ENCODE results near the gene MCUR1. TPM values are rescaled to one million over a fixed set of nuclear protein-coding genes. Genes with fewer than 3 reads are reported as not detected.

MCUR1 gene
- total and polyA plus RNA-seq, 2 of the 13 experiments (the other 11 are each of a cell fraction or from before 2014, with no cell fraction given) = 8.0 to 29.6 TPM

DNA sequence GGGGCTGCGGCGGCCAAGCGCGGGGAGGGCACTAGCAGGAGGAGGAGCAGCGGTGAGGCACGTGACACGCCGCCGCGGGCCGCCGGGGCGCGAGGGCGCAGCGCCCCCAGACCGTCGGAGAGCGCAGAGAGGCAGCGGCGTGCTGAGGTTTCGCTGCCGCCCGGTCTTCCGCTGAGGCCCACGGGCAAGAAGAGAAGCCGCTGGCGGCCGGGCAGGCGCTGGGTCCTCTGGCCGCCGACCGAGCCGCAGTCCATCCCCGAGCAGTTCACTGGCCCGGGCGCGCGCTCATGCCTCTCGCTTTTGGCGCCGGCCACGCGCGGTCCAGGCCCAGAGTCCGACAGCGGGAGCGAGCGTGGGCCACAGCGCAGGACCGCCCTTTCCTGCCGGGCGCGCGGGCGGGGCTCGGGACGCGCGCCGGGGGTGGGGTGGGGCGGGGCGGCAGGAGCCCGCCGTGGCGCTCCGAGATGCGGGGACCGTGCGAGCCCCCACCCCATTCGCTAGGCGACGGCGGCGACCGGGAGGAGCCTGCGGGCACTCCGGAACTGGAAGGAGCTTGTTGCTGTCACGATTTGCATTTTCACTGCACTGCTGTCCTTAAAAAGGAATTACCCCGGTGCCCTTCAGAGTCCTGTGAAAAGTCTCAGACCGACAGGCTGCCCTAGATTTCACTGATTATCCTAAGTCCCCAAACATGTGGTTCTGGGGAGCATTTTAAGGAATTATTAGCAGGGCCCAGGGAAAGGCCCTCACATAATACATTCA is at the start of gene MCUR1 (continued):
- TF ChIP-seq, protein P1, sequence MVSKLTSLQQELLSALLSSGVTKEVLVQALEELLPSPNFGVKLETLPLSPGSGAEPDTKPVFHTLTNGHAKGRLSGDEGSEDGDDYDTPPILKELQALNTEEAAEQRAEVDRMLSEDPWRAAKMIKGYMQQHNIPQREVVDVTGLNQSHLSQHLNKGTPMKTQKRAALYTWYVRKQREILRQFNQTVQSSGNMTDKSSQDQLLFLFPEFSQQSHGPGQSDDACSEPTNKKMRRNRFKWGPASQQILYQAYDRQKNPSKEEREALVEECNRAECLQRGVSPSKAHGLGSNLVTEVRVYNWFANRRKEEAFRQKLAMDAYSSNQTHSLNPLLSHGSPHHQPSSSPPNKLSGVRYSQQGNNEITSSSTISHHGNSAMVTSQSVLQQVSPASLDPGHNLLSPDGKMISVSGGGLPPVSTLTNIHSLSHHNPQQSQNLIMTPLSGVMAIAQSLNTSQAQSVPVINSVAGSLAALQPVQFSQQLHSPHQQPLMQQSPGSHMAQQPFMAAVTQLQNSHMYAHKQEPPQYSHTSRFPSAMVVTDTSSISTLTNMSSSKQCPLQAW (CRISPR knock-in tag; IDR thresholded peaks at IDR 0.05) = peak; percentile 67; the same call in 1 of the 2 replicates
- TF ChIP-seq CHD2 (IDR thresholded peaks at IDR 0.05; ENCODE audit: low read depth, low read length) = no peak
- TF ChIP-seq ZSCAN21 (CRISPR knock-in tag; IDR thresholded peaks at IDR 0.05; ENCODE audit: borderline replicate concordance) = peak; percentile 98
- TF ChIP-seq, protein P2, sequence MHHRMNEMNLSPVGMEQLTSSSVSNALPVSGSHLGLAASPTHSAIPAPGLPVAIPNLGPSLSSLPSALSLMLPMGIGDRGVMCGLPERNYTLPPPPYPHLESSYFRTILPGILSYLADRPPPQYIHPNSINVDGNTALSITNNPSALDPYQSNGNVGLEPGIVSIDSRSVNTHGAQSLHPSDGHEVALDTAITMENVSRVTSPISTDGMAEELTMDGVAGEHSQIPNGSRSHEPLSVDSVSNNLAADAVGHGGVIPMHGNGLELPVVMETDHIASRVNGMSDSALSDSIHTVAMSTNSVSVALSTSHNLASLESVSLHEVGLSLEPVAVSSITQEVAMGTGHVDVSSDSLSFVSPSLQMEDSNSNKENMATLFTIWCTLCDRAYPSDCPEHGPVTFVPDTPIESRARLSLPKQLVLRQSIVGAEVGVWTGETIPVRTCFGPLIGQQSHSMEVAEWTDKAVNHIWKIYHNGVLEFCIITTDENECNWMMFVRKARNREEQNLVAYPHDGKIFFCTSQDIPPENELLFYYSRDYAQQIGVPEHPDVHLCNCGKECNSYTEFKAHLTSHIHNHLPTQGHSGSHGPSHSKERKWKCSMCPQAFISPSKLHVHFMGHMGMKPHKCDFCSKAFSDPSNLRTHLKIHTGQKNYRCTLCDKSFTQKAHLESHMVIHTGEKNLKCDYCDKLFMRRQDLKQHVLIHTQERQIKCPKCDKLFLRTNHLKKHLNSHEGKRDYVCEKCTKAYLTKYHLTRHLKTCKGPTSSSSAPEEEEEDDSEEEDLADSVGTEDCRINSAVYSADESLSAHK (CRISPR knock-in tag; IDR thresholded peaks at IDR 0.05; ENCODE audit: borderline replicate concordance) = no peak
- TF ChIP-seq ZNF383 (CRISPR knock-in tag; IDR thresholded peaks at IDR 0.05; ENCODE audit: borderline replicate concordance) = 0 out of 2 replicates have a peak, but pooled peaks have one; percentile 3
- TF ChIP-seq FIP1L1 (IDR thresholded peaks at IDR 0.05; ENCODE audit: borderline replicate concordance, insufficient read depth, low read depth, low read length) = no peak
- TF ChIP-seq, protein P3, sequence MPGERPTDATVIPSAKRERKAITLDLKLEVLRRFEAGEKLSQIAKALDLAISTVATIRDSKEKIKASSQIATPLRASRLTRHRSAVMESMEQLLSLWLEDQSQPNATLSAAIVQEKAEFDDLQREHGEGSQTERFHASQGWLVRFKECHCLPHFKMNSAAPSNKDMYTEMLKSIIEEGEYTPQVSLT (CRISPR knock-in tag; IDR thresholded peaks at IDR 0.05; ENCODE audit: borderline replicate concordance, low read depth) = peak; percentile 2; the same call in 1 of the 2 replicates
- TF ChIP-seq KLF13 (CRISPR knock-in tag; IDR thresholded peaks at IDR 0.05) = peak; percentile 86; the same call in 1 of the 2 replicates
- TF ChIP-seq ARHGAP35 (CRISPR knock-in tag; IDR thresholded peaks at IDR 0.05; ENCODE audit: borderline replicate concordance) = peak; percentile 72
- TF ChIP-seq, protein P4, sequence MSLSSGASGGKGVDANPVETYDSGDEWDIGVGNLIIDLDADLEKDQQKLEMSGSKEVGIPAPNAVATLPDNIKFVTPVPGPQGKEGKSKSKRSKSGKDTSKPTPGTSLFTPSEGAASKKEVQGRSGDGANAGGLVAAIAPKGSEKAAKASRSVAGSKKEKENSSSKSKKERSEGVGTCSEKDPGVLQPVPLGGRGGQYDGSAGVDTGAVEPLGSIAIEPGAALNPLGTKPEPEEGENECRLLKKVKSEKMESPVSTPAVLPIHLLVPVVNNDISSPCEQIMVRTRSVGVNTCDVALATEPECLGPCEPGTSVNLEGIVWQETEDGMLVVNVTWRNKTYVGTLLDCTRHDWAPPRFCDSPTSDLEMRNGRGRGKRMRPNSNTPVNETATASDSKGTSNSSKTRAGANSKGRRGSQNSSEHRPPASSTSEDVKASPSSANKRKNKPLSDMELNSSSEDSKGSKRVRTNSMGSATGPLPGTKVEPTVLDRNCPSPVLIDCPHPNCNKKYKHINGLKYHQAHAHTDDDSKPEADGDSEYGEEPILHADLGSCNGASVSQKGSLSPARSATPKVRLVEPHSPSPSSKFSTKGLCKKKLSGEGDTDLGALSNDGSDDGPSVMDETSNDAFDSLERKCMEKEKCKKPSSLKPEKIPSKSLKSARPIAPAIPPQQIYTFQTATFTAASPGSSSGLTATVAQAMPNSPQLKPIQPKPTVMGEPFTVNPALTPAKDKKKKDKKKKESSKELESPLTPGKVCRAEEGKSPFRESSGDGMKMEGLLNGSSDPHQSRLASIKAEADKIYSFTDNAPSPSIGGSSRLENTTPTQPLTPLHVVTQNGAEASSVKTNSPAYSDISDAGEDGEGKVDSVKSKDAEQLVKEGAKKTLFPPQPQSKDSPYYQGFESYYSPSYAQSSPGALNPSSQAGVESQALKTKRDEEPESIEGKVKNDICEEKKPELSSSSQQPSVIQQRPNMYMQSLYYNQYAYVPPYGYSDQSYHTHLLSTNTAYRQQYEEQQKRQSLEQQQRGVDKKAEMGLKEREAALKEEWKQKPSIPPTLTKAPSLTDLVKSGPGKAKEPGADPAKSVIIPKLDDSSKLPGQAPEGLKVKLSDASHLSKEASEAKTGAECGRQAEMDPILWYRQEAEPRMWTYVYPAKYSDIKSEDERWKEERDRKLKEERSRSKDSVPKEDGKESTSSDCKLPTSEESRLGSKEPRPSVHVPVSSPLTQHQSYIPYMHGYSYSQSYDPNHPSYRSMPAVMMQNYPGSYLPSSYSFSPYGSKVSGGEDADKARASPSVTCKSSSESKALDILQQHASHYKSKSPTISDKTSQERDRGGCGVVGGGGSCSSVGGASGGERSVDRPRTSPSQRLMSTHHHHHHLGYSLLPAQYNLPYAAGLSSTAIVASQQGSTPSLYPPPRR (CRISPR knock-in tag; IDR thresholded peaks at IDR 0.05; ENCODE audit: borderline replicate concordance) = 0 out of 2 replicates have a peak, but pooled peaks have one; percentile 35
- TF ChIP-seq, protein P5, sequence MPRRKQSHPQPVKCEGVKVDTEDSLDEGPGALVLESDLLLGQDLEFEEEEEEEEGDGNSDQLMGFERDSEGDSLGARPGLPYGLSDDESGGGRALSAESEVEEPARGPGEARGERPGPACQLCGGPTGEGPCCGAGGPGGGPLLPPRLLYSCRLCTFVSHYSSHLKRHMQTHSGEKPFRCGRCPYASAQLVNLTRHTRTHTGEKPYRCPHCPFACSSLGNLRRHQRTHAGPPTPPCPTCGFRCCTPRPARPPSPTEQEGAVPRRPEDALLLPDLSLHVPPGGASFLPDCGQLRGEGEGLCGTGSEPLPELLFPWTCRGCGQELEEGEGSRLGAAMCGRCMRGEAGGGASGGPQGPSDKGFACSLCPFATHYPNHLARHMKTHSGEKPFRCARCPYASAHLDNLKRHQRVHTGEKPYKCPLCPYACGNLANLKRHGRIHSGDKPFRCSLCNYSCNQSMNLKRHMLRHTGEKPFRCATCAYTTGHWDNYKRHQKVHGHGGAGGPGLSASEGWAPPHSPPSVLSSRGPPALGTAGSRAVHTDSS (CRISPR knock-in tag; conservative IDR thresholded peaks at IDR 0.05) = no peak
- TF ChIP-seq ARNT2 (CRISPR knock-in tag; IDR thresholded peaks at IDR 0.05; ENCODE audit: low read depth) = peak; percentile 88; the same call in 1 of the 2 replicates
- TF ChIP-seq ZSCAN22 (CRISPR knock-in tag; IDR thresholded peaks at IDR 0.05) = peak; percentile 44; the same call in 1 of the 2 replicates
- TF ChIP-seq, protein P6, sequence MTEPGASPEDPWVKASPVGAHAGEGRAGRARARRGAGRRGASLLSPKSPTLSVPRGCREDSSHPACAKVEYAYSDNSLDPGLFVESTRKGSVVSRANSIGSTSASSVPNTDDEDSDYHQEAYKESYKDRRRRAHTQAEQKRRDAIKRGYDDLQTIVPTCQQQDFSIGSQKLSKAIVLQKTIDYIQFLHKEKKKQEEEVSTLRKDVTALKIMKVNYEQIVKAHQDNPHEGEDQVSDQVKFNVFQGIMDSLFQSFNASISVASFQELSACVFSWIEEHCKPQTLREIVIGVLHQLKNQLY (CRISPR knock-in tag; IDR thresholded peaks at IDR 0.05) = peak; percentile 72; the same call in 1 of the 2 replicates
- TF ChIP-seq ZNF33A (CRISPR knock-in tag; IDR thresholded peaks at IDR 0.05; ENCODE audit: borderline replicate concordance) = no peak

Data from HepG2 (cell line).